Measurements from ENCODE around the gene RHOU.

Gene RHOU

GRCh38 chr1:228737601-228738041, 2.3 kb downstream of the RHOU start:
- DNase-seq, result no peak

GRCh38 chr1:228739826-228740225, 4.5 kb downstream of the RHOU start:
- no peak for DNase-seq

- no peak for DNase-seq
Observed at GRCh38 chr1:228740543-228741317, 5.5 kb downstream of the RHOU start.

- DNase-seq, result no peak
Observed at GRCh38 chr1:228742281-228742860, 7.1 kb downstream of the RHOU start.

- no peak for DNase-seq
Observed at GRCh38 chr1:228743405-228743804, 8.1 kb downstream of the RHOU start.

- DNase-seq, result no peak
Observed at GRCh38 chr1:228744356-228744755, 9.1 kb downstream of the RHOU start.

GRCh38 chr1:228744918-228745317, 9.6 kb downstream of the RHOU start:
- DNase-seq, result no peak

GRCh38 chr1:228745497-228745896, 10.2 kb downstream of the RHOU start:
- DNase-seq, result no peak

GRCh38 chr1:228747301-228747935, 12.1 kb downstream of the RHOU start:
- DNase-seq, result no peak

- no peak for DNase-seq
Observed at GRCh38 chr1:228748029-228748428, 12.8 kb downstream of the RHOU start.

- no peak for DNase-seq
Observed at GRCh38 chr1:228748431-228748830, 13.2 kb downstream of the RHOU start.

- DNase-seq, result no peak
Observed at GRCh38 chr1:228749765-228750164, 14.5 kb downstream of the RHOU start.

GRCh38 chr1:228750915-228751314, 15.6 kb downstream of the RHOU start:
- DNase-seq, result no peak

- DNase-seq, result no peak
Observed at GRCh38 chr1:228751360-228752098, 16.2 kb downstream of the RHOU start.

GRCh38 chr1:228752258-228752657, 17.0 kb downstream of the RHOU start:
- DNase-seq, result no peak

GRCh38 chr1:228752675-228753265, 17.5 kb downstream of the RHOU start:
- DNase-seq, result no peak

- no peak for DNase-seq
Observed at GRCh38 chr1:228753287-228753686, 18.0 kb downstream of the RHOU start.

- DNase-seq, result no peak
Observed at GRCh38 chr1:228753786-228754360, 18.6 kb downstream of the RHOU start.

- DNase-seq, result no peak
Observed at GRCh38 chr1:228754646-228755268, 19.5 kb downstream of the RHOU start.

- no peak for DNase-seq
Observed at GRCh38 chr1:228755800-228756199, 20.5 kb downstream of the RHOU start.

- DNase-seq, result no peak
Observed at GRCh38 chr1:228756457-228756856, 21.2 kb downstream of the RHOU start.

GRCh38 chr1:228758447-228758846, 23.2 kb downstream of the RHOU start:
- no peak for DNase-seq

Measured in 8988T (cell line).